HG03097 (cell line): ENCODE results near the gene BEND7.
"Not testable (repeated sequence)": the region's sequence is repeated elsewhere in the genome, so short reads cannot be mapped to it uniquely, and the experiment has no call there.

ENCODE experiments used
- ATAC-seq: cut with Tn5 transposase; IDR thresholded peaks from one replicate; pipeline ENCODE4 v1.9.1; 2021; ENCODE audit not compliant: unreplicated experiment, low FRiP score

BEND7 gene, protein sequence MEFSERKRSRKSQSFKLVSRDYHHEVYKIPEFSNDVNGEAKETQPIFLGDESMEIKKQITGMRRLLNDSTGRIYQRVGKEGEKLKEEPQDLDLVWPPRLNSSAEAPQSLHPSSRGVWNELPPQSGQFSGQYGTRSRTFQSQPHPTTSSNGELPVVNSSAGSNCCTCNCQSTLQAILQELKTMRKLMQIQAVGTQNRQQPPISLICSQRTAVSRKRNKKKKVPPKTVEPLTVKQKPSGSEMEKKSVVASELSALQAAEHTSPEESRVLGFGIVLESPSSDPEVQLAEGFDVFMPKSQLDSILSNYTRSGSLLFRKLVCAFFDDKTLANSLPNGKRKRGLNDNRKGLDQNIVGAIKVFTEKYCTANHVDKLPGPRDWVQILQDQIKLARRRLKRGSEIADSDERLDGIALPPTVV

DNA sequence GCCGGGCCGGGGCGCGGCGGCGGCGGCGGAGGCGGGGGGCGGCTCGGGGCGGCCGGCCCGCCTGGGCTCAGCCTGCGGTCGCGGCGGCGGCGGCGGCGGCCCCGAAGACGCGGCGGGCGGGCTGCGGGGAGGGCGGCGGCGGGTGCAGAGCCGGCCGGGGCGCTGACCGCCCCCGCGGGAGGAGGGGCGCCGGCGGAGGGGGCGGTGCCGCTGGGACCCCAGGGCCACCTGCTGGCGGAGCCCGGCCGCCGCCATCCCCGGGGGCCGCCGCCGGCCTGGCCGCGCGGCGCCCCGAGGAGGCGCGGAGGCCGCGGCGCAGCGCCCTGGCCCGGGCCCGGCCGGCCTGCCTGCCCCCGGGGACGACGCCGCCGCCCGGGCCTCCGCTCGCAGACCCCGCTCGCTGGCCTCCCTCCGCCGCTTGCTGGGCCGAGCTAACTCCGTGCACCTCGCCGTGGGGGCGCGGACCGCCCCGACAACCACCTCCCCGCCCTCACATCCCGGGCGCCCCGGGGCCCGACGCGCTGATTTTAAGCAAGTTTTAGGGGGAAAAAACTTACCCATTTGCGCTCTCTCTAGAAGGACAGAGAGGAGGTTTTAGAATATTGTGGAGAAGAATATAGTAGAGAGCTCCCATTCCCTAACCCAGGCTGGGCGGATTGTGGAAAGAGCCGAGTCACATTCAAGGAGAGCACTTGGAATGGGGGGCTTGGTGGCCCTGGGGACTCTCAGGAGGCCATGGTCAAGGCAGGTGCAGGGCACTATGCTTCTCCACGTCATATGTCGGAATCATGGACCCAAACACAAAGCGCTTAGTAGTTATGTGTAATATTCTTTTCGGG lies at the start of gene BEND7:
Gene BEND7 (minus strand): TSS at position 140 of the 839 bp plus-strand sequence. CDS start 481 bp downstream, outside the sequence.
- no peak for ATAC-seq

DNA sequence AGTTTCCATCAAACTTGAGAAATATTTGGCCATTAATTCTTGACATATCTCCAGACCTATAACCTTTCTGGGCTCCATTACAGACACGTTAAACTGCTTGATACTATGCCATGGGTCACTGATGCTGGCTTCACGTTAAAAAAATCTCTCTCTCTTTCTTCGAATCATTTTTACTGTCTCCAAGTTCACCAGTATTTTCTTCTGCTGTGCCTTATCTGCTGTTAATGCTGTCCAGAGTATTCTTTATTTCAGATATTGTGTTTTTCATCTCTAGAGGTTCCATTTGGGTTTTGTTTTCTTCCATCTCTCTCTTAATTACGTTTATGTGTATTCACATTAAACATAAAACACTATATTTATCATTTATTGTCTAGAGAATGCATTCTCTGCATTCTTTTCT lies 45.1 kb upstream of the BEND7 start:
- no peak for ATAC-seq

DNA sequence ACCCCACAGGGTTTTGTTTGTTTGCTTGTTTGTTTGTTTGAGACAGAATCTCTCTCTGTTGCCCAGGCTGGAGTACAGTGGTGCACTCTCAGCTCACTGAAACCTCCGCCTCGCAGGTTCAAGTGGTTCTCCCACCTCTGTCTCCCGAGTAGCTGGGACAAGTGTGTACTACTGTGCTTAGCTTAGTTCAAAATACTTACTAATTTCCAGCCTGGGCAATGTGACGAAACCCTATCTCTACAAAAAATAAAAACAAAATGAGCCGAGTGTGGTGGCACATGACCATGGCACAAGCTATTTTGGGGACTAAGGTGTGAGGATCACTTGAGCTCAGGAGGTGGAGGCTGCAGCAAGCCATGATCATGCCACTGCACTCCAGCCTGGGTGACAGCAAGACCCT lies 42.7 kb upstream of the BEND7 start:
- ATAC-seq, result no peak

DNA sequence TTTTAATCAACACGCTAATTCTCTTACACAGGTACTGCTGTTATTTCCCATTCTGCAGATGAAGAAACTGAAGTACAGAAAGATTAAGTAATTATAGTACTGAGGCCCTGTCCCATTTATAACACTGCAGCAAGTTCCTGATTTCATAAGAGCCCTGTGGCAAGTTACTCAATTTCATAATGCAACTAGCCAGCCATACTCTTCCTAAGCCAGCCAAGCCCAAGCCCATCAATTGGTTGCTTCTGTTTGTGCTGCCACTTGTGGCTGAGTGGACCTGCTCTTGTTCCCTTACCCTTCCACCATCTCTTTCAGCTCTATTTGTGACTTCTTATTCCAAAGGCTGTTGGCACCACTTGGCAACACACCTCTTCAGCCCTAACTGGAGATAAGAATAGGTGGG lies 38.2 kb upstream of the BEND7 start:
- no peak for ATAC-seq

DNA sequence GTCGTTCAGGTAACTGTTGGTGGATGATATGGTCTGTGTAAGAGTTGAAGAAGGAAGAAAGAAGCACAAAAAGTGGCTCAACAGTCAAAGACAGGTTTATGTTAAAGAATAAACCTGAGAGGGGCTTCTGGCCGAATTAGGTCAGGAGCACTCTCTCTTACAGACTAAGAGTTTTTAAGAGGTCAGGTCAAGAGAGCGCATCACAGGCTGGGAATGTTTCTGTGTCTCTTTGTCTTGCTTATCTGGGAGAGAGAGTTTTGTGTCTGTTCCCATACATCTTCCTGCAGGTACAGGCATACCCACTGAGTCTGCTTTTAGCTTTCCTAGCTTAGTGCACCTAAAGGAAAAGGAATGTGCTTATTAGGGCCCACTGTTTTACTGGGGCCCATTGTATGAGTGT lies 35.8 kb upstream of the BEND7 start:
- ATAC-seq, result no peak

DNA sequence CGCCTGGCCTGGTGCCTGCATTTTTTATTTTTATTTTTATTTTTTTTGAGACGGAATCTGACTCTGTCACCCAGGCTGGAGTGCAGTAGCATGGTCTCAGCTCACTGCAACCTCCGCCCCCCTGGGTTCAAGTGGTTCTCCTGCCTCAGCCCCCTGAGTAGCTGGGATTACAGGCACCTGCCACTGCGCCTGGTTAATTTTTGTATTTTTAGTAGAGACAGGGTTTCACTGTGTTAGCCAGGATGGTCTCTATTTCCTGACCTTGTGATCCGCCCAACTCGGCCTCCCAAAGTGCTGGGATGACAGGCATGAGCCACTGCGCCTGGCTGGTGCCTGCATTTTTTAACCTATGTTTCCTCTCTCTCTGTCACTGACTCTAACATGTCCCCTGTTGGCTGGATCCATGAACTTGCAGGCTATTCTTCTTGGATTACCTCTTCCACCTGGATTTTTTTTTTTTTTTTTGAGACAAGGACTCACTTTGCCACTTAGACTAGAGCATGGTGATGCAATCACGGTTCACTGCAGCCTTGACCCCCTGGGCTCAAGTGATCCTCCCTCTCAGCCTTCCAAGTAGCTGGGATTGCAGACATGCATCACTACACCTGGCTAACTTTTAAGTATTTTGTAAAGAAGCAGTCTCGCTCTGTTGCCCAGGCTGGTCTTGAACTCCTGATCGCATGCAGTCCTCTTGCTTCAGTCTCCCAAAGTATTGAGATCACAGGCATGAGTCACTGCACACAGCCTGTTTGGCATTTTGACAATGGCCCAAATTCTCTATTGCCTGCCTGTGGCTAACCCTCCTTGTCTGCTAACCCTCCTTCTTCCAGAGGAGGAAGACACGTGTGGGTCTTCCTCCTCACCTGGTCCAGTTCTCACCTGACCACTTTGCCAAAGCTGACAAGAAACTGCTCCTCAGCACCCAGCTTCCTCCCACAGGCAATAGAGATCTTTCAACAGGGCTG lies 34.9 kb upstream of the BEND7 start:
- ATAC-seq, result no peak

DNA sequence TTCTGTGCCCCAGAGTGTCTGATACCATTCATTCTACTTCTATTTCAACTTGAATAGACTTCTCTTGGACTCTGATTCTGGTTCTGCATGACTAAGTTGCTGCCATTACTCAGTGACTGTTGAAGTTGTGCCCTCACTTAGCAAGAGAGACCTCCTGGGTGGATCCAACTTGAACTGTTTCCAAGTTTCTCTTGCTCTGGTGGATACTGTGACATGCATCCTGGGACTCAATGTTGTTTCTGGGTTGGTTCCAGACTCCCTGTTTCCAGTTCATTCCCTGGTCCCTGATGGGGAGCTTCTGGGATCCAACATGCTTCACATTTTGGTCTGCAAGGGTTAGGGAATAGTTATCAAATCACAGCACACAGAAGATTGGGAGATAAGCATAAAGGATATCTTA lies 31.8 kb upstream of the BEND7 start:
- ATAC-seq, result no peak

DNA sequence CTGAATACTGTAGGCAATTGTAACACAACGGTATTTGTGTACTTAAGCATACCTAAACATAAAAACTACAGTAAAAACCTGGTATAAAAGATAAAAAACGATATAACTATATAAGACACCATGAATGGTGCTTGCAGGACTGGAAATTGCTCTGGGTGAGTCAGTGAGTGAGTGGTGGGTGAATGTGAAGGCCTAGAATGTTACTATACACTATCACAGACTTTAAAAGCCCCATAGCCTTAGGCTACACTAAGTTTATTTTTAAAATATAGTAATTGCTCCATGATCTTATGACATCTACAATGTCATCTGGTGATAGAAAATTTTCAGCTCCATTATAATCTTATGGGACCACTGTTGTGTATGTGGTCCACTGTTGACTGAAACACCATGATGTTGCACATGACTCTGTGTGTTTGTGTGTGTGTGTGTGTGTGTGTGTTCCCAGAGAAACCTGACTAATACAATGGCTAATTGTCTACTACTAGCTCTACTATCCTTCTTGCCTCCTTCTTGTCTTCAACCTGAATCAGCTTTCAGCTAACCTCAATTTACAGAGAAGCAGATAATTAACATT lies 30.4 kb upstream of the BEND7 start:
- no peak for ATAC-seq

DNA sequence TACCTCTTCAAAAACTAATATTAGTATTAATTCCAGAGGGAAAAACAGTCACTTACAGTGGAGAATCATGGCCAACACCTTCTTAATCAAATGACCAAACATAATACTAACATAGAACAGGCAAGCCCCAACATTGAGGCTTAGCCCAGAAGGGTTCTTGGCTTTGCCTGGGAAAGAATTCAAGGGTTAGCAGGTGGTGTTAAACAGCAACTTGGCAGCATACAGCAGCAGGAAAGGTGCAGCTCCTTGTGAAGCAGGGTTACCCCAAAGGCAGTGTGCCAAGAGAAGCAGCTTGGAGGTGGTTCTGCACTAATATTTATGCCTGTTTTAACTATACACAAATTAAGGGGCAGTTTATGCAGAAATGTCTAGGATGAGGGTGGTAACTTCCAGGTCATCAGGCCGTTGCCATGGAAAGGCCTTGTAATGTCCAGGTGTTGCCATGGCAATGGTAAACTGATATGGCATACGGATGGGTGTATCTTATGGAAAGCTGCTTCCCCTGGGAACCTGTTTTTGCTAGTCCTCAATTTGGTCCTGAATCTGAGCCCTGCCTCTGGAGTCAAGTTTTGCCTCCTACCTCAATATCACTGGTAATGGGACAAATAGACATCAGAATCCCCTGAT lies 27.2 kb upstream of the BEND7 start:
- ATAC-seq, result no peak

DNA sequence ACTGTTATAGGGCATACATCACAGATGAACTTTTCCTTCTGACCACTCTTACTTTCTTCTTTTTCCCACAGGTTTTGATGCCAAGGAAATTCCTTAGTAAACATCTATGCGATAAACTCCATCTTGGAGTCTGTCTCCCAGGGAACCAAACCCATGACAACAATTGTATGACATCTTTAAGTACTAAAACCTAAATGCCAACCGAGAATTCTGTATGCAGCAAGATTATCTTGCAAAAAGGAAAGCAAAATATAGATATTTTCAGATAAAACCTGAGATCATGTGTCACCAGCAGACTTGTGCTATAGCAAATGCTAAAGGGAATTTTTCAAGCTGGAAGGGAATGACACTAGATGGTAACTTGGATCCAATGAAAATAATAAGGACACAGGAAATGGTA lies 22.0 kb upstream of the BEND7 start:
- ATAC-seq, result no peak

DNA sequence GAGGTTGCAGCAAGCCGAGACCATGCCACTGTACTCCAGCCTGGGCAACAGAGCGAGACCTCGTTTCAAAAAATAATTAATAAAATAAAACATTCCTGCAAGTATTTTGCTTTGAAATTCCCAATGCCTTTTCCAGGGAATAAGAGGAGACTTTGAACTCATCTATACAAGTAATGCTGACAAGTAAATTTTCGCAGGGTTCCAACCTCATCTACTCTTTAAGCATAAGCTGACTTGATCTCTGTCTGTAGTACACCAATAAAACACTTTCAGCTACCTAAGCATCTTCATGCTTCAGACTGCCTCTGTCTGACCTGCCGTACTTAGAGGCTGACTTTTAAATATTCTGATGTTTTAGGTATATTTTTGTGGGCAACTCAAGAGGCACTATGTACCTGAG lies 13.7 kb upstream of the BEND7 start:
- ATAC-seq, result no peak

DNA sequence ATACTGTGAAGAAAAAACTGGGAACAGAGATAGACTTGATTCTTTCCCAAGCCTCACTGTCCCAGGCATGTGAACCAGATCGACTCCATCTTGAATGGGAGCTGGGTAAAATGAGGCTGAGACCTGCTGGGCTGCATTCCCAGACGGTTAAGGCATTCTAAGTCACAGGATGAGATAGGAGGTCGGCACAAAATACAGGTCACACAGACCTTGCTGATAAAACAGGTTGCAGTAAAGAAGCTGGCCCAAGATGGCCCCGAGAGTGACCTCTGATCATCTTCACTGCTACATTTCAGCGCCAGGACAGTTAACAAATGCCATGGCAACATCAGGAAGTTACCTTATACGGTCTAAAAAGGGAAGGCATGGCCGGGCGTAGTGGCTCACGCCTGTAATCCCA lies 9.2 kb upstream of the BEND7 start:
- ATAC-seq, result not testable (repeated sequence)

DNA sequence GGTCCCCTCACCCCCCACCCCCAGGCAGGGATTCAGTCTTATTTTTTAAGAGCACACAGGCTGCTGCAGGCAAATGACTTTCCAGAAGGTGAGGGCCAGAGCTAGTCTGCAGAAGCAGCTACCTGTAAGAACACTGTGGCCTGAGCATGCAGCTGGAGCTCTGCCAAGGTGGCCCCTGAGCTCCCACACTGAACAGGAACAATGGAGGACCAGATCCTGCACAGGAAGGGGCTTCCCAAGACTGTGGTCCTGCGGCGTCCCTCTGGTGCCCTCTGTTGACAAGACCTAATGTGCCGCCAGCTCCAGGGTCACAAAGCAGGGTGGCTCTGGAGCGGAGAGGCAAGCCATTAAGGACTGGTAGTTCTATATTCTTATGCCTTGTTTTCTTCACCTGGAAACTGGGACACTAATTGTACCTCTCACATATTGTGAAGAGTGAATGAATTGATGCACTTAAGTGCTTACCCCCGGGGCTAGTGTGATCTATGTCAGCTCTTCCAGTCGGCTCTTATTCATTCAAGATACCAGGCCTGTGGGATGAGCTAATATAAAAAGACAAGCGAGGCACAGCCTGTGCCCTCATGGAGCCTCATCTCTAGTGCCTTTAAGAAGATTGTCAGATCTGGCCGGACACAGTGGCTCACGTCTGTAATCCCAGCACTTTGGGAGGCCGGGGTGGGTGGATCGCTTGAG lies 8.0 kb upstream of the BEND7 start:
- ATAC-seq, result no peak

DNA sequence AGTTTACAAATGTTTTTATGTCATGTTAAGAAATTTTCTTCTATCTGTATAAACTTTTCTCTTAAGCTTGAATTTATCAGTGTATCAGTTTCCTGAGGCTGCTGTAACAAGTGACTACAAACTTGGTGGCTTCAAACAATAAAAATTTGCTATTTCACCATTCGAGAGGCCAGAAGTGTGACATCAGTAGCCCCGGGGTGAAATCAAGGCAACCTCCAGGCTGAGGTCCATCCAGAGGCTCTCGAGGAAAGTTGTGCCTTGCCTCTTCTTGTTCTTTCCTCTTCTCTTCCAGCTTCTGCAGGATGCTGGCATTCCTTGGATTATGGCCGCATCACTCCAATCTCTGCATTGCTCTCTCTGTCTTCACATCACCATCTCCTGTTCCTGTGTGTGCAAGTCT lies 6.5 kb upstream of the BEND7 start:
- no peak for ATAC-seq

DNA sequence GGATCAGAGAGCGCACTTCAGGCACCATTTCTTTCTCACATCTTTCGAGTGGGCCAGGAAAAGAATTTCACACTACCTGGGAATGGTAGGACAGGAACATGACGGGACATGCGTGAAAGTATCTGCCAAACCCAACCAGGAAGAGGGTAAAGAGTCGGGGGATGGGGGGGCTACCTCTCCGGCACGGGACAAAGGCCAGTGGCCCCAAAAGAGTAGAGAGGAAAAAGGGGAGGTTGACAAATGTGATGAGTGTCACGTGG lies 830 bp upstream of the BEND7 start:
- no peak for ATAC-seq

DNA sequence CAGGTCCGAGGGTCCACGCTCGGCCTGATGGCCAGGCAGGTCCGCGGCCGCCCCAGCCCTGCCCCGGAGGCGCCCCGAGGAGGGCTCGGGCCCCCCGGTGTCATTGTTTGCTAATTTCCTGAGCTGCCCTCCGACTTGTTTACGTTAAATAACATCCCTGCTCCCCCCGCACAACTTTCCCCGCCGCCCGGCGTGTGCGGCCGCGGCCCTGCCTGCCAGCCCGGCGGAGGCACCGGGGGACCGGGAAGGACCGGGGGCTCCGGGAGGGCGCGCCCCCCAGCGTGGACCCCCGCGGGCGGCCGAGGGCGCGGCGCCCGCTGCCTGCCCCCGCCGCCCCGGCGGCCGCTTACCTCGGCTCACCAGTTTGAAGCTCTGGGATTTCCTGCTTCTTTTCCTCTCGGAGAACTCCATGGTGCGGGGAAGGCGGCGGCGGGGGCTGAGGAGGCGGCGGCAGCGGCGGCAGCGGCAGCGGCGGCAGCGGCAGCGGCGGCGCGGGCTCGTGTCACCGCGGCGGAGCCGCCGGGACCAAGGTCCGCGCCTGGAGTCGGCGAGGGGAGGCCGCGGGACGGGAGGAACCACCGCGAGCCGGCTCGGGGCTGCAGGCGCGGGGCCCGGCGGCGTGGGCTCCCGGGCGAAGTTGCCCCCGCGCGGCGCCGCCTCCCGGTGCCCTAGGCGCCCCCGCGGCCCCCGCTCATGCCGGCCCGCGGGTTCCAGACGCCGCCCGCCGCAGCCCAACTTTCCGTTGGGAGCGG lies 515 bp downstream of the BEND7 start:
- no peak for ATAC-seq

DNA sequence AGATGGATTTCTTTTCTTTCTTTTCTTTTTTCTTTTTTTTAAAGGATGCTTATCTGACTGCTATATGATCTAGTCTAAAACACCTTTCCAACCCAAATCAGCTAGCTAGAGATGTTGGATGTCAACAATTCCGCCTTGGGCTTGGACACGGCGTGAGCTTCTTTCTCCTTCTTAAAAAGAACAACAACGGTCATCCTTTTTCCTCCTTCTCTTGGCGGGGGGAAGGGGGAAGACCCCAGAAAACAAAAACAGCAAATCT lies 1.0 kb downstream of the BEND7 start:
- ATAC-seq, result no peak

DNA sequence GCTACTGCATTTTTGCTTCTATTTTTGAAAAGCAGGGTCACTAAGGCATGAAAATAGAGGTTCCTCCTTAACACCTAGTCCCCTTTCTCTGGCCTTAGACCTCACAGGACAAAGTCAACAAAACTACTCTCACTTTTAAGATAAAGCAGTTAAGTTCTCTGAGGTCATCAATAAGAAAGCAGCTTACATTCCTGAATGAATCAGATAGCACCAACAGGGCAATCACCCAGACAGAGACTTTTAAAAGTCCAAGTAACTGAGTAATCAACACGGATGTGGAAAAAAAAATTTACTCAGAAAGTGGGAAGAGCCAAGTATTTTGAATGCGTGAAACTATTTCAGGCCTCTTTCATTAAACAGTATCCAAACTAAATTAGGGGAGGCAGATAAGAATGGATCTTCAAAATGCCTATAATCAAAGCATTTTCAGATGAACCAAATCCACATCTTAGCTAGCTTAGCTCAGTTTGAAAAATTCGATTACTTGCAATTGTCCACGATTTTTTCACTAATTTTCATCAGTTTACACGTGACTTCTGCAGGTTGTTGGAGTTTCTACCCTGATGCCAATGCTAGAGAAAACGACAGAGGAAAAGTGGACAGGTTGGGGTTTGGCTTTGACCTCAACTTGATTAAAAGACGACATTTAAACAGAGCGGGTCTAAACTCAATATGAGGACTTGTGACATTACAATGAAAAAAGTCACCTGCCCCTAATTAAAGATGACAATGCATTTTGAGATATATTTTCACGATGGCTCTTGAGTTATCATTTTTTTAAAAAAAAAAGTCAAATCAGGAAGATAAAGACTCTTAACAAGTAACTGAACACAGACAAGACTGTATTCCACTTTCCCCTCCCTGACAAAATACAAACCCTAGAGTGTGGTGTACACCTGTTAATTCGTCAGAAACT lies 1.6 kb downstream of the BEND7 start:
- ATAC-seq, result no peak
